ENCODE data around the gene SST. TPM values are rescaled to one million over a fixed set of nuclear protein-coding genes. Genes with fewer than 3 reads are reported as not detected.
A peak's percentile ranks its signal among the peaks of the same experiment; 100 is the strongest.

The SST gene
- total and polyA plus RNA-seq, 2 of the 8 experiments (the other 6 are each of a cell fraction or from before 2014, with no cell fraction given) = 0.50 TPM; not detected in 1

DNA sequence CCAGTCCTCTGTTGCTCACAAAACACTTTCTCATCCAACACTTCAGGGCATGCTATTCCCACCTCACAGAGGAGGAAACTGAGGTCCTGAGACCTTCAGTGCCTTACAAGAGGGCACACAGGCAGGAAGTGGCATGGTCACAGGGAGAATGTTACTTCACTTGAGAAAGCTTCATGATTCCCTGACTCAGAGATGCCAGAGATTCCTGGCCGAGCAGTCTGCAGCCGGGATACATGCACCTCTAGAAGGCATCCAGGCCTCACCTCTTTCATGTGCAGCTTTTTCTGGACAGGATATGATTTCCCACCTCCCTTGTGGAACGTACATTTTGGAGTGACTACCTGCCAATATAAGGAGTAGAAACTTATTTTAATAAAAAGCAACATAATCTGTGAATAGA lies 2.8 kb upstream of the SST start:
- Histone ChIP-seq H4K91ac (replicated peaks; ENCODE audit: insufficient read length, low read length) (no peak overlapping the region), H3K23me2 (ENCODE audit: low read depth, low read length) (peaks cover 2% of the 10 kb centered on the region; the same call in 1 of the 2 replicates), H4K20me1 (replicated peaks in 1 of 2; ENCODE audit: control insufficient read depth in 1 of 2, insufficient read depth in 2 of 2, low read length in 2 of 2) (peaks cover 0 to 1% of the 10 kb centered on the region in 2 experiments), H3K18ac (ENCODE audit: extremely low read depth, low read length) (no peak overlapping the region), H3K79me2 (ENCODE audit: control insufficient read depth in 1 of 2, insufficient read depth in 2 of 2, low read length in 2 of 2) (no peaks in the 10 kb centered on the region), H2BK120ac (replicated peaks; ENCODE audit: low read depth, low read length) (no peak overlapping the region), H3K27me3 (replicated peaks in 1 of 4; ENCODE audit: control insufficient read depth in 3 of 4, extremely low read depth in 1 of 4, insufficient read depth in 3 of 4, low read length in 3 of 4) (peaks cover 1 to 14% (median 9%) of the 10 kb centered on the region in 4 experiments; a peak in 5 of 7 replicates), H3K23ac (ENCODE audit: insufficient read length) (no peak overlapping the region), H3K79me1 (ENCODE audit: low read depth, low read length) (no peaks in the 10 kb centered on the region), H2BK5ac (ENCODE audit: low read depth, low read length) (no peak overlapping the region), H3K9me3 (ENCODE audit: insufficient read depth in 2 of 2, low read depth in 1 of 2, low read length in 1 of 2) (no peaks in the 10 kb centered on the region), H3K14ac (ENCODE audit: insufficient read length) (no peak overlapping the region), H2BK12ac (ENCODE audit: low read depth, low read length) (peak overlapping the region; percentile 51; the same call in 1 of the 2 replicates), H4K5ac (ENCODE audit: insufficient read length, low read depth, low read length) (no peak overlapping the region), H3K36me3 (ENCODE audit: control insufficient read depth in 2 of 4, insufficient read depth in 4 of 4, low read length in 3 of 4) (no peaks in the 10 kb centered on the region), H3K27ac (ENCODE audit: low read depth, low read length) (no peak overlapping the region), H2AK5ac (ENCODE audit: low read depth, low read length) (no peak overlapping the region), H3K56ac (replicated peaks; ENCODE audit: insufficient read length, low read depth, low read length) (no peak overlapping the region), H3K4me1 (replicated peaks in 1 of 4; ENCODE audit: control insufficient read depth in 3 of 4, insufficient read depth in 4 of 4, low read length in 3 of 4) (peaks cover 0 to 3% (median 0%) of the 10 kb centered on the region in 4 experiments; a peak in 1 of 7 replicates), H2BK15ac (ENCODE audit: low read length) (no peak overlapping the region; the same call in 1 of the 2 replicates), H2AFZ (ENCODE audit: low read length) (no peak overlapping the region), H3K4me3 (ENCODE audit: extremely low read depth in 1 of 4, insufficient read depth in 2 of 4, low read depth in 3 of 4, low read length in 4 of 4) (no peak overlapping the region), H2BK20ac (ENCODE audit: low read length) (no peak overlapping the region), H3K4me2 (ENCODE audit: insufficient read depth in 1 of 2, low read depth in 2 of 2, low read length in 2 of 2) (no peak overlapping the region), H3K9ac (replicated peaks in 1 of 4; ENCODE audit: extremely low read depth in 1 of 4, low read depth in 3 of 4, low read length in 3 of 4) (no peak overlapping the region), H4K8ac (ENCODE audit: extremely low read depth, insufficient read depth, low read length) (no peak overlapping the region), H3K4ac (replicated peaks; ENCODE audit: insufficient read length, low read depth, low read length) (no peak overlapping the region)
- DNase-seq (ENCODE audit: low read depth in 1 of 2, low spot score in 2 of 2) (no peak), FAIRE-seq (no peak)
- 91% methylated on average over 3 of the region's 3 CpGs; no CpG with 5 or more reads in 1 of the 2 experiments for WGBS, 2 experiments (ENCODE audit: extremely low coverage in 1 of 2, insufficient coverage in 1 of 2, insufficient read length in 1 of 2, insufficient replicate concordance in 2 of 2, low coverage in 1 of 2, low lambda C conversion rate in 2 of 2, missing lambda C conversion rate in 1 of 2)
- ChIA-PET POLR2A (ENCODE audit: partially characterized antibody) (interaction anchor here (1.2 kb wide), 1 partner anchor 54 kb away, joined by 3 read pairs; no protein-coding TSS in a partner anchor), CTCF (ENCODE audit: partially characterized antibody) (interaction anchor here (0.7 to 20.1 kb wide), 5 partner anchors 51 to 446 kb away, joined by 3 to 947 read pairs (median 5); no protein-coding TSS in a partner anchor)
- no peak for TF ChIP-seq CTBP2 (IDR thresholded peaks at IDR 0.05; ENCODE audit: borderline replicate concordance, insufficient read depth, insufficient read length, low read length)
- no peak for TF ChIP-seq RNF2 (IDR thresholded peaks at IDR 0.05; ENCODE audit: borderline replicate concordance, low read depth, low read length, missing control alignments, poor library complexity, severe bottlenecking)
- TF ChIP-seq SIRT6 (IDR thresholded peaks at IDR 0.05; ENCODE audit: low read length) = no peak
- TF ChIP-seq KDM5A (IDR thresholded peaks at IDR 0.05; ENCODE audit: low read length) = no peak
- TF ChIP-seq SAP30 (IDR thresholded peaks at IDR 0.05; ENCODE audit: insufficient read depth, insufficient replicate concordance, low read length) = no peak
- no peak for TF ChIP-seq SP4 (IDR thresholded peaks at IDR 0.05; ENCODE audit: low read length)
- no peak for TF ChIP-seq ASH2L (IDR thresholded peaks at IDR 0.05; ENCODE audit: low read length)
- no peak for TF ChIP-seq CBX5 (IDR thresholded peaks at IDR 0.05; ENCODE audit: low read depth, low read length)
- no peak for TF ChIP-seq RFX5 (IDR thresholded peaks at IDR 0.05; ENCODE audit: borderline replicate concordance, low read depth, low read length)
- TF ChIP-seq GABPA (IDR thresholded peaks at IDR 0.05; ENCODE audit: borderline replicate concordance, insufficient read depth, low read length) = no peak
- TF ChIP-seq CBX8 (IDR thresholded peaks at IDR 0.05; ENCODE audit: borderline replicate concordance, low read depth, low read length) = no peak
- no peak for TF ChIP-seq SRF (IDR thresholded peaks at IDR 0.05; ENCODE audit: low read depth, low read length)
- no peak for TF ChIP-seq HDAC2 (IDR thresholded peaks at IDR 0.05; ENCODE audit: borderline replicate concordance in 1 of 2, low read depth in 2 of 2, low read length in 2 of 2)
